SK-N-SH treated with all-trans-retinoic acid at 6 μM for 48 hours (cell line): Measurements from ENCODE around the gene ARPC2.

Experiments
- ARNTL ChIP-seq: fragments of 450-650 bp; formaldehyde crosslinking; IDR thresholded peaks from 2 replicates; pipeline ENCODE4 v1.5.0; 2020; ENCODE audit warnings: low read depth, mild to moderate bottlenecking, moderate library complexity, borderline replicate concordance
- CREB5 ChIP-seq: fragments of 250-450 bp; sonication (Bioruptor Pico); IDR thresholded peaks from 2 replicates; pipeline ENCODE4 v1.5.1; 2020; ENCODE audit warnings: low read depth, mild to moderate bottlenecking, moderate library complexity
- ESRRG ChIP-seq: fragments of 250-450 bp; sonication (Bioruptor Pico); IDR thresholded peaks from 2 replicates; pipeline ENCODE4 v1.6.1; 2021; ENCODE audit warnings: mild to moderate bottlenecking
- ISL1 ChIP-seq: fragments of 250-450 bp; sonication (Bioruptor Pico); IDR thresholded peaks from 2 replicates; pipeline ENCODE4 v2.1.2; 2022; ENCODE audit warnings: mild to moderate bottlenecking, moderate library complexity
- PPARA ChIP-seq: fragments of 250-450 bp; sonication (Bioruptor Pico); IDR thresholded peaks from 2 replicates; pipeline ENCODE4 v1.5.0; 2020; ENCODE audit warnings: mild to moderate bottlenecking, borderline replicate concordance
- ZFP3 ChIP-seq: fragments of 250-450 bp; sonication (Bioruptor Pico); IDR thresholded peaks from 2 replicates; pipeline ENCODE4 v1.5.0; 2020; ENCODE audit warnings: mild to moderate bottlenecking, moderate library complexity
- ZFP30 ChIP-seq: fragments of 450-650 bp; formaldehyde crosslinking; IDR thresholded peaks from 2 replicates; pipeline ENCODE4 v1.5.0; 2022; ENCODE audit warnings: mild to moderate bottlenecking, moderate library complexity
- TF ChIP-seq, protein P1 (sequence below): fragments of 250-450 bp; sonication (Bioruptor Pico); IDR thresholded peaks from 2 replicates; pipeline ENCODE4 v1.8.0; 2020; ENCODE audit warnings: mild to moderate bottlenecking, moderate library complexity, borderline replicate concordance

- TF ChIP-seq ARNTL (CRISPR knock-in tag), result no peak
- TF ChIP-seq ISL1 (CRISPR knock-in tag), result no peak
- TF ChIP-seq, protein P1, sequence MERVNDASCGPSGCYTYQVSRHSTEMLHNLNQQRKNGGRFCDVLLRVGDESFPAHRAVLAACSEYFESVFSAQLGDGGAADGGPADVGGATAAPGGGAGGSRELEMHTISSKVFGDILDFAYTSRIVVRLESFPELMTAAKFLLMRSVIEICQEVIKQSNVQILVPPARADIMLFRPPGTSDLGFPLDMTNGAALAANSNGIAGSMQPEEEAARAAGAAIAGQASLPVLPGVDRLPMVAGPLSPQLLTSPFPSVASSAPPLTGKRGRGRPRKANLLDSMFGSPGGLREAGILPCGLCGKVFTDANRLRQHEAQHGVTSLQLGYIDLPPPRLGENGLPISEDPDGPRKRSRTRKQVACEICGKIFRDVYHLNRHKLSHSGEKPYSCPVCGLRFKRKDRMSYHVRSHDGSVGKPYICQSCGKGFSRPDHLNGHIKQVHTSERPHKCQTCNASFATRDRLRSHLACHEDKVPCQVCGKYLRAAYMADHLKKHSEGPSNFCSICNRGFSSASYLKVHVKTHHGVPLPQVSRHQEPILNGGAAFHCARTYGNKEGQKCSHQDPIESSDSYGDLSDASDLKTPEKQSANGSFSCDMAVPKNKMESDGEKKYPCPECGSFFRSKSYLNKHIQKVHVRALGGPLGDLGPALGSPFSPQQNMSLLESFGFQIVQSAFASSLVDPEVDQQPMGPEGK, result no peak
- TF ChIP-seq ESRRG (CRISPR knock-in tag), result no peak
- no peak for TF ChIP-seq PPARA
- TF ChIP-seq CREB5, result no peak
- no peak for TF ChIP-seq ZFP30 (CRISPR knock-in tag)
- no peak for TF ChIP-seq ZFP3 (CRISPR knock-in tag)
These were observed 20.0 kb upstream of the ARPC2 start for GRCh38 chr2:218196974-218197373.
